Naive thymus-derived CD4-positive, alpha-beta T cell (primary cell): ENCODE results near the gene APOC1. TPM values are rescaled to one million over a fixed set of nuclear protein-coding genes. Genes with fewer than 3 reads are reported as not detected.

Source experiments
- ATAC-seq: fragments of 150-1000 bp; cut with Tn5 transposase; 2 replicates; pipeline ENCODE4 v1.10.0; 2021; ENCODE audit warnings: mild to moderate bottlenecking, moderate library complexity
- CTCF ChIA-PET: fragments of 350-600 bp; sonication (Branson Sonifier 250); formaldehyde crosslinking; loops from one replicate; lab custom pipeline; 2021; ENCODE audit warnings: antibody characterized with exemption; lab: Charles Lee
- POLR2A ChIA-PET: fragments of 350-600 bp; sonication (Branson Sonifier 250); formaldehyde crosslinking; loops from one replicate; lab custom pipeline; 2021; ENCODE audit warnings: antibody characterized with exemption, inconsistent platforms; lab: Charles Lee
- DNase-seq, 9 donors: peaks; one replicate each; pipeline versions ENCODE4 v3.0.0 to v3.0.0-alpha.2; 2020 to 2022; ENCODE audit warnings: mixed read lengths in 1 of 9
- H3K27ac ChIP-seq: one replicate; pipeline ENCODE4 v1.7.0; 2013; ENCODE audit warnings: mild to moderate bottlenecking, low read depth, low read length, moderate library complexity
- H3K27me3 ChIP-seq, 2 donors: one replicate each; pipeline ENCODE4 v1.7.0; 2013; ENCODE audit warnings: low read length in 2 of 2, mild to moderate bottlenecking in 2 of 2, moderate library complexity in 2 of 2; ENCODE audit not compliant: control insufficient read depth in 2 of 2, insufficient read depth in 2 of 2
- H3K36me3 ChIP-seq, 3 experiments: 1 replicate in 2 of 3; 2 replicates in 1 of 3; pipeline ENCODE4 v1.7.0; 2013; ENCODE audit warnings: low read length in 3 of 3, mild to moderate bottlenecking in 3 of 3, moderate library complexity in 1 of 3; ENCODE audit not compliant: insufficient read depth in 3 of 3, control insufficient read depth in 2 of 3
- H3K4me1 ChIP-seq, 2 donors: one replicate each; pipeline ENCODE4 v1.7.0; 2013; ENCODE audit warnings: low read length in 2 of 2, mild to moderate bottlenecking in 2 of 2, moderate library complexity in 1 of 2; ENCODE audit not compliant: control insufficient read depth in 2 of 2, insufficient read depth in 2 of 2
- H3K4me3 ChIP-seq: 2 replicates; pipeline ENCODE4 v1.7.0; 2013; ENCODE audit warnings: mild to moderate bottlenecking, low read length
- H3K9me3 ChIP-seq, 3 experiments: 1 replicate in 2 of 3; 2 replicates in 1 of 3; pipeline ENCODE4 v1.7.0; 2013; ENCODE audit warnings: low read length in 3 of 3; ENCODE audit not compliant: control insufficient read depth in 2 of 3
- H3K27ac Mint-ChIP-seq, 9 donors: one replicate each; pipeline ENCODE4 v1.8.0; 2020 to 2022; ENCODE audit warnings: mixed read lengths in 9 of 9, mild to moderate bottlenecking in 8 of 9, moderate library complexity in 5 of 9, inconsistent platforms in 2 of 9
- H3K27me3 Mint-ChIP-seq, 5 donors: one replicate each; pipeline ENCODE4 v1.8.0; 2021 to 2022; ENCODE audit warnings: mixed read lengths in 5 of 5, mild to moderate bottlenecking in 1 of 5
- H3K36me3 Mint-ChIP-seq, 5 donors: one replicate each; pipeline ENCODE4 v1.8.0; 2020 to 2022; ENCODE audit warnings: mixed read lengths in 5 of 5, mild to moderate bottlenecking in 3 of 5, inconsistent platforms in 1 of 5
- H3K4me1 Mint-ChIP-seq, 7 donors: one replicate each; pipeline ENCODE4 v1.8.0; 2020 to 2022; ENCODE audit warnings: mixed read lengths in 7 of 7, mild to moderate bottlenecking in 3 of 7, inconsistent platforms in 1 of 7
- H3K4me3 Mint-ChIP-seq, 10 donors: one replicate each; pipeline ENCODE4 v1.8.0; 2020 to 2022; ENCODE audit warnings: mild to moderate bottlenecking in 10 of 10, mixed read lengths in 10 of 10, moderate library complexity in 6 of 10, inconsistent platforms in 2 of 10
- H3K9me3 Mint-ChIP-seq, 11 donors: one replicate each; pipeline ENCODE4 v1.8.0; 2020 to 2022; ENCODE audit warnings: mixed read lengths in 11 of 11, mild to moderate bottlenecking in 4 of 11, inconsistent platforms in 1 of 11, moderate library complexity in 1 of 11
- intact Hi-C, 2 donors: fragments of 100-400 bp; cut with micrococcal nuclease; formaldehyde crosslinking; loops; one replicate each; pipeline ENCODE4 v1.15.1; 2023
- polyA plus RNA-seq, 2 donors: library from polyadenylated mRNA; unstranded; fragments of 300-500 nt; fragmentation: Illumina TruSeq; gene quantifications; one replicate each; pipeline ENCODE4 v1.2.3, GENCODE V29; 2021
- total RNA-seq, 6 experiments: library from RNA in 5 of 6; stranded (reverse) in 5 of 6; gene quantifications; 1 replicate in 5 of 6; 2 replicates in 1 of 6; pipeline ENCODE4 v1.2.3 and lab custom pipeline; 2021 to 2026

APOC1 gene
- total and polyA plus RNA-seq, 7 experiments from 2014 or later, result 1.7 to 5.2 TPM; not detected in 5

DNA sequence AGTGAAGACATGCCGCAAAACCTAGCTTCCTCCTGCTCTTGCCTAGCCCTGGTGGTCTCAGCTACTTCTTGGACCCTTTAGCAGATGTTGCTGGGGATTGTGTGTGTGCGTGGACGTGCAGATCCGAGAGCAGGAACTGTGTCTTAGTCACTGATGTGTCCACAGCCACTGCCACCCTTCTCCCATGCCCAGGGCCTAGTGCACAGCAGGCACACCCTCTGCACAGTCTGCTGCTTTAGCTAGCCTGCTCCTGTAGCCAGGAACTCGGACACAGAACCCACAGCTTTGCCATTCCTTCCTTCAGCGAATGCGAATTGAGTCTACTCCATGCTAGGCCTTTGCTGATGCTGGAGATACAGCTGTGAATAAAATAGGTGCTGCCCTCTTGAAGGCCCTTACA, 43.1 kb downstream of the APOC1 start:
- Histone ChIP-seq H3K27ac (peak overlapping the region; percentile 26), H3K4me3 (no peak overlapping the region), H3K9me3 (no peaks in the 10 kb centered on the region), H3K36me3 (peaks cover 0 to 39% (median 5%) of the 10 kb centered on the region in 3 experiments), H3K4me1 (peaks cover 12 to 24% of the 10 kb centered on the region in 2 donors), H3K27me3 (no peaks in the 10 kb centered on the region)
- Mint-ChIP-seq H3K4me1 (peaks cover 37 to 75% (median 61%) of the 10 kb centered on the region in 7 donors), H3K9me3 (peaks cover 0 to 8% (median 0%) of the 10 kb centered on the region in 11 donors), H3K27ac (peak overlapping the region in 3 of 9 donors; percentile 45 to 92 (median 48)), H3K27me3 (no peaks in the 10 kb centered on the region), H3K36me3 (peaks cover 0 to 6% (median 4%) of the 10 kb centered on the region in 5 donors), H3K4me3 (peak overlapping the region in 8 of 10 donors; percentile 30 to 99 (median 91))
- intact Hi-C loops, result loop anchor here in 1 of 2 donors (5.0 kb wide), 1 partner anchor 735 kb away; the partner anchor contains the start of genes QPCTL and SNRPD2
- ATAC-seq (no peak), DNase-seq (no peak)
- POLR2A ChIA-PET, result interaction anchor here (0.8 to 1.6 kb wide), 3 partner anchors 18 to 68 kb away, joined by 3 to 5 read pairs (median 3); partner anchors contain the start of gene RELB
- CTCF ChIA-PET, result no interaction called here

DNA sequence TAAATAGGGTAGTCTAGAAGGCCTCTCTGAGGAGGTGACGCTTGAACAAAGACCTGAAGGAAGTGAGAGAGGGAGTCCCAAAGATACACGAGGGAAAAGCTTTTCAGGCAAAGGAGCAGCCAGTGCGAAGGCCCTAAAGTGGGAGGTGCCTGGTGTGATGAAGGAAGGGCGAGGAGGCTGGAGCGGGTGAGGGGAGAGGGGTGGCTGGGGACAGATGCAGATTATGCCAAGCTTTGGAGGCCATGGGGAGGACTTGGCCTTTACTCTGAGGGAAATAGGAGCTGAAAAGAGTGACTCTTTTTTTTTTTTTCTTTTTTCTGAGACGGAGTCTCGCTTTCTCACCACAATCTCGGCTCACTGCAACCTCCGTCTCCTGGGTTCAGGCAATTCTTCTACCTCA, 43.7 kb downstream of the APOC1 start:
- H3K36me3 Mint-ChIP-seq, result peaks cover 0 to 7% (median 5%) of the 10 kb centered on the region in 5 donors
- CTCF ChIA-PET, result no interaction called here
- no peaks in the 10 kb centered on the region for H3K27me3 Mint-ChIP-seq
- Histone ChIP-seq H3K36me3 (peaks cover 0 to 41% (median 5%) of the 10 kb centered on the region in 3 experiments), H3K9me3 (no peaks in the 10 kb centered on the region), H3K4me3 (no peak overlapping the region), H3K27me3 (no peaks in the 10 kb centered on the region), H3K4me1 (peaks cover 12 to 24% of the 10 kb centered on the region in 2 donors), H3K27ac (peak overlapping the region; percentile 26)
- H3K27ac Mint-ChIP-seq, result peak overlapping the region in 4 of 9 donors; percentile 21 to 51 (median 47)
- peaks cover 37 to 76% (median 61%) of the 10 kb centered on the region in 7 donors for H3K4me1 Mint-ChIP-seq
- peaks cover 0 to 8% (median 0%) of the 10 kb centered on the region in 11 donors for H3K9me3 Mint-ChIP-seq
- H3K4me3 Mint-ChIP-seq, result peak overlapping the region in 6 of 10 donors; percentile 30 to 99 (median 91)
- intact Hi-C loops, result loop anchor here in 1 of 2 donors (5.0 kb wide), 1 partner anchor 734 kb away; the partner anchor contains the start of genes QPCTL and SNRPD2
- POLR2A ChIA-PET, result interaction anchor here (0.6 to 1.3 kb wide), 2 partner anchors 18 to 56 kb away, joined by 3 to 6 read pairs; no protein-coding TSS in a partner anchor
- ATAC-seq (no peak), DNase-seq (no peak)

DNA sequence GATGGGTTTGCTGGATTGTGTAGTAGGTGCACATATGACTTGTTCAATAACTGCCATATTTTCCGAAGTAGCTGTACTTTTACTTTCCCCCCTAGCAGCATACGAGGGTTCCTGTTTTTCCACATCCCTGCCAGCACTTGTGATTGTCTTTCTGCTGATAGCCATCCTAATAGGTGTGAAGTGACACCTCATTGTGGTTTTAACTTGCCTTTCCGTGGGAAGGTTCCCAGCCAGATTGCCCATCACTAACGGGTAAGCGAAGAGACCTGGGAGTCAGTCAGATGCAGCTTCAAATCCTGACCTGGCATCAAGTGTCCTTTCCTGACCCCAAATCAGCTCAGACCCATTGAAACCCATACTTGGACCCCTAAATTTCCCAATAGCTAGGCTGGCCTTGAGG, 45.3 kb downstream of the APOC1 start:
- peaks cover 0 to 4% (median 0%) of the 10 kb centered on the region in 11 donors for H3K9me3 Mint-ChIP-seq
- CTCF ChIA-PET, result interaction anchor here (0.5 to 0.9 kb wide), 2 partner anchors 9 to 11 kb away, joined by 3 read pairs; no protein-coding TSS in a partner anchor

DNA sequence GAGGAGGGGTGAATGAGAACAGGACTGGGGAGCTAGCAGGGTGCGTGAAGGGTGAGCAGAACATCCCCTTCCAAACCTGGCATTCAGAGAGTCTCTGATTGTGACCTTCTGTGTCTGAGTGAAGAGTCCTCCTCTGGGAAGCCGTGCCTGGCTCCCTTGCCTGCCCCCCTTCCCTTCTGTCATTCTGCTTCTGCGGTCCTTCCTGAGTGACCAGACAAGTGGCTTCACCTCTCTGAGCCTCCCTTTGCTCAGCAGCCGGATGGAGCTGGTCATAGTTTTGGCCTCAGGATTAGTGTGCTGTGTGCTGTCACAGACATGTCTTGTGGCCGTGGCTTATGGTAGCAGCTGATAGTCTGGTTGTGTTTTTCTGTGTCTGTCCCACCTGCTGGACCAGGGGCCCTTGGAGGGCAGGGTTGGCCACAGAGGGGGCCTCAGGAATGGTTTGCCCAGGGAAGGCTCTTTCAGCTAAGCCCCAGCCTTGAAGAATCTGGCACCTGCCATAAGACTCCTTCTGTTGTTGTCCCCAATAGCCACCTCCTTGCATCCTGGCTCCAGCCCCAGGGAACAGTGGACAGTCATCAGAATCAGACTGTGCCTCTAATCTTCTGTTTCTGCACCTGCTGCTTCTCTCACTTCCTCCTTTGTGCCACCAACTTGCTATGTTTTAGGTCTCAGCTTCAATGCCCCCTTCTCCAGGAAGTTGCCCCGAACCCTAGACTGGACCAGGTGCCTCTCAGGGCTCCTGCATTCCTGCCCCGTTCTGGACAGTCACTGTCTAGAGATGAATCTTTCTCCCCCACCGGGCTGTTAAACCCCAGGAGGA, 46.7 kb downstream of the APOC1 start:
- no peak overlapping the region for H3K4me3 Mint-ChIP-seq
- H3K9me3 Mint-ChIP-seq, result no peaks in the 10 kb centered on the region
- ChIA-PET POLR2A (interaction anchor here (0.6 kb wide), 1 partner anchor 13 kb away, joined by 3 read pairs; no protein-coding TSS in a partner anchor), CTCF (no interaction called here)
- H3K36me3 Mint-ChIP-seq, result peaks cover 0 to 15% (median 4%) of the 10 kb centered on the region in 5 donors
- no peaks in the 10 kb centered on the region for H3K27me3 ChIP-seq
- H3K27ac ChIP-seq, result no peak overlapping the region
- H3K4me1 Mint-ChIP-seq, result peaks cover 29 to 52% (median 42%) of the 10 kb centered on the region in 7 donors
- peak overlapping the region in 4 of 9 donors; percentile 11 to 49 (median 30) for H3K27ac Mint-ChIP-seq
- DNase-seq (no peak), ATAC-seq (no peak)
- intact Hi-C loops, result no loop called here
- H3K4me3 ChIP-seq, result no peak overlapping the region
- H3K36me3 ChIP-seq, result peaks cover 0 to 42% (median 5%) of the 10 kb centered on the region in 3 experiments
- no peaks in the 10 kb centered on the region for H3K9me3 ChIP-seq
- H3K4me1 ChIP-seq, result peaks cover 9 to 12% of the 10 kb centered on the region in 2 donors
- no peaks in the 10 kb centered on the region for H3K27me3 Mint-ChIP-seq

More for the DNA sequence above, 45.3 kb downstream of the APOC1 start:
- Mint-ChIP-seq H3K27ac (peak overlapping the region in 3 of 9 donors; percentile 16 to 65 (median 21)), H3K4me3 (no peak overlapping the region), H3K36me3 (peaks cover 0 to 11% (median 7%) of the 10 kb centered on the region in 5 donors), H3K4me1 (peaks cover 34 to 63% (median 53%) of the 10 kb centered on the region in 7 donors), H3K27me3 (no peaks in the 10 kb centered on the region)
- no peak for DNase-seq
- H3K4me1 ChIP-seq, result peaks cover 12 to 17% of the 10 kb centered on the region in 2 donors
- intact Hi-C loops, result loop anchor here in 1 of 2 donors (5.0 kb wide), 1 partner anchor 733 kb away; the partner anchor contains the start of genes QPCTL and SNRPD2
- POLR2A ChIA-PET, result no interaction called here
- H3K4me3 ChIP-seq, result no peak overlapping the region
- peaks cover 0 to 43% (median 5%) of the 10 kb centered on the region in 3 experiments for H3K36me3 ChIP-seq
- no peaks in the 10 kb centered on the region for H3K9me3 ChIP-seq
- H3K27me3 ChIP-seq, result no peaks in the 10 kb centered on the region
- H3K27ac ChIP-seq, result no peak overlapping the region
- no peak for ATAC-seq

DNA sequence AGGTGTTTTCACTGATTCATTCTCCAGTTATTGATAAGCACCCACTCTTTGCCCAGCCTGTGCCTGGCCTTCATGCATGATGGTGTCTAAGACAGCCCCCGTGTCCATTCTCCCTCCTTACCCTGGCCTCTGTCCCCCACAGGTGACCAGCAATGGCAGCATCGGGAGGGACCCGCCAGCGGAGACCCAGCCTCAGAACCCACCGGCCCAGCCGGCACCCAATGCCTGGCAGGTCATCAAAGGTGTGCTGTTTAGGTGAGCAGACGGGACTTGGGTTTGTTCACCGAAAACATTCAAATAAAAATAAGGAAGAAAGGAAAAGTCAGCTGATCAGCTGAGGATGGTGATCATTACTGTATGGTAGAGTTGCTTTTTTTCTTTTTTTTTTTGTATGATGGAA, 47.4 kb downstream of the APOC1 start:
- Mint-ChIP-seq H3K27me3 (no peaks in the 10 kb centered on the region), H3K4me3 (no peak overlapping the region), H3K27ac (peak overlapping the region in 2 of 9 donors; percentile 46 to 49), H3K9me3 (no peaks in the 10 kb centered on the region), H3K36me3 (peaks cover 0 to 15% (median 4%) of the 10 kb centered on the region in 5 donors), H3K4me1 (peaks cover 22 to 45% (median 35%) of the 10 kb centered on the region in 7 donors)
- ATAC-seq (no peak), DNase-seq (no peak)
- intact Hi-C loops, result no loop called here
- Histone ChIP-seq H3K4me1 (peaks cover 4 to 5% of the 10 kb centered on the region in 2 donors), H3K36me3 (peaks cover 0 to 42% (median 5%) of the 10 kb centered on the region in 3 experiments), H3K27me3 (no peaks in the 10 kb centered on the region), H3K4me3 (no peak overlapping the region), H3K27ac (no peak overlapping the region), H3K9me3 (no peaks in the 10 kb centered on the region)
- ChIA-PET POLR2A (no interaction called here), CTCF (no interaction called here)

DNA sequence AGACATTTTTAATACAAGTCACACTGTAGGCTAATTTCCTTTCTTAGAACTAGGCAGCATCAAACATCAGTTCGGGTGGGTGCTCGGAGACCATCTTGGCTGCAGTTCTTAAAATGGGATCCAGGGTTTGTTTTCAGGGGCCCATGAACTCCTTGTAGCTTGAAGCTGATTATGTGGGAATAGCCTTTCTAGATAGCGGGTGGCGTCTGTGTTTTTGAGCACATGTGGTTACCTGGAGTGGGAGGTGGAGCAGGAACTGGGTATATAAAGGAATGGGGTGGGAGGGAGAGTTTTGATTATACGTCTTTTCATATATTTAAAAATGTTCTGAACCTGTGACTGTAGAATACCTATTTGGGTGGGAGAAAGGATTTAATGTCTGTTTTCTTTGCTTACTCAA, 53.7 kb downstream of the APOC1 start:
- H3K27me3 ChIP-seq, result no peaks in the 10 kb centered on the region
- H3K27ac ChIP-seq, result no peak overlapping the region
- H3K9me3 ChIP-seq, result no peaks in the 10 kb centered on the region
- DNase-seq (no peak), ATAC-seq (no peak)
- H3K4me1 Mint-ChIP-seq, result peaks cover 0 to 7% (median 0%) of the 10 kb centered on the region in 7 donors
- intact Hi-C loops, result no loop called here
- peaks cover 0 to 38% (median 4%) of the 10 kb centered on the region in 3 experiments for H3K36me3 ChIP-seq
- no peak overlapping the region for H3K4me3 Mint-ChIP-seq
- H3K27me3 Mint-ChIP-seq, result no peaks in the 10 kb centered on the region
- H3K27ac Mint-ChIP-seq, result peak overlapping the region in 2 of 9 donors; percentile 4 to 54
- H3K4me3 ChIP-seq, result no peak overlapping the region
- no peaks in the 10 kb centered on the region for H3K4me1 ChIP-seq
- POLR2A ChIA-PET, result no interaction called here
- peaks cover 0 to 15% (median 9%) of the 10 kb centered on the region in 5 donors for H3K36me3 Mint-ChIP-seq
- H3K9me3 Mint-ChIP-seq, result no peaks in the 10 kb centered on the region
- CTCF ChIA-PET, result no interaction called here
